H9 (cell line): ENCODE measurements around the gene SLC6A18. TPM values are rescaled to one million over a fixed set of nuclear protein-coding genes. Genes with fewer than 3 reads are reported as not detected.
A peak's percentile ranks its signal among the peaks of the same experiment; 100 is the strongest.

Source experiments
- DNase-seq: peaks from one replicate; pipeline ENCODE4 v3.0.0-alpha.2; 2017
- H2AFZ ChIP-seq: one replicate; pipeline ENCODE4 v1.6.1; 2013; ENCODE audit warnings: mild to moderate bottlenecking, low read length, control low read depth, moderate library complexity
- H2AK5ac ChIP-seq: 2 replicates; pipeline ENCODE4 v1.6.1; 2013; ENCODE audit warnings: low read length, control low read depth, mixed read lengths; ENCODE audit not compliant: insufficient read length
- H2BK120ac ChIP-seq: one replicate; pipeline ENCODE4 v1.6.1; 2013; ENCODE audit warnings: low read depth, mild to moderate bottlenecking, low read length, control low read depth, inconsistent platforms; ENCODE audit not compliant: poor library complexity, severe bottlenecking
- H2BK12ac ChIP-seq: 2 replicates; pipeline ENCODE4 v1.6.1; 2013; ENCODE audit warnings: low read length, control low read depth, mixed read lengths, low read depth; ENCODE audit not compliant: insufficient read length
- H2BK15ac ChIP-seq: 2 replicates; pipeline ENCODE4 v1.6.1; 2013; ENCODE audit warnings: low read depth, low read length, control low read depth
- H2BK20ac ChIP-seq: one replicate; pipeline ENCODE4 v1.6.1; 2013; ENCODE audit warnings: low read depth, mild to moderate bottlenecking, low read length, control low read depth, inconsistent platforms; ENCODE audit not compliant: poor library complexity, severe bottlenecking
- H2BK5ac ChIP-seq: 2 replicates; pipeline ENCODE4 v1.6.1; 2013; ENCODE audit warnings: low read length, control low read depth, mixed read lengths; ENCODE audit not compliant: insufficient read length
- H3K14ac ChIP-seq: 2 replicates; pipeline ENCODE4 v1.6.1; 2013; ENCODE audit warnings: low read length, control low read depth; ENCODE audit not compliant: insufficient read depth
- H3K18ac ChIP-seq: 2 replicates; pipeline ENCODE4 v1.6.1; 2013; ENCODE audit warnings: low read depth, mild to moderate bottlenecking, mixed read lengths, low read length, control low read depth; ENCODE audit not compliant: insufficient read length
- H3K23ac ChIP-seq: 2 replicates; pipeline ENCODE4 v1.6.1; 2013; ENCODE audit warnings: low read length, control low read depth, mixed read lengths, low read depth; ENCODE audit not compliant: insufficient read length
- H3K23me2 ChIP-seq: 2 replicates; pipeline ENCODE4 v1.6.1; 2013; ENCODE audit warnings: low read depth, mild to moderate bottlenecking, mixed read lengths, low read length, control low read depth; ENCODE audit not compliant: insufficient read length, poor library complexity, severe bottlenecking
- H3K27ac ChIP-seq: 2 replicates; pipeline ENCODE4 v1.5.1; 2013; ENCODE audit warnings: low read length, control low read depth, mixed read lengths, low read depth; ENCODE audit not compliant: insufficient read length
- H3K27me3 ChIP-seq: 2 replicates; pipeline ENCODE4 v1.6.1; 2013; ENCODE audit warnings: low read length, control low read depth, inconsistent platforms; ENCODE audit not compliant: insufficient read depth
- H3K4ac ChIP-seq: 2 replicates; pipeline ENCODE4 v1.6.1; 2013; ENCODE audit warnings: low read depth, mild to moderate bottlenecking, control low read depth, inconsistent platforms, low read length, moderate library complexity
- H3K4me1 ChIP-seq: 2 replicates; pipeline ENCODE4 v1.6.1; 2013; ENCODE audit warnings: low read length, control low read depth, inconsistent platforms; ENCODE audit not compliant: insufficient read depth
- H3K4me2 ChIP-seq: 2 replicates; pipeline ENCODE4 v1.6.1; 2013; ENCODE audit warnings: low read length, control low read depth, mixed read lengths; ENCODE audit not compliant: insufficient read length, insufficient read depth
- H3K56ac ChIP-seq: 2 replicates; pipeline ENCODE4 v1.6.1; 2013; ENCODE audit warnings: low read depth, mild to moderate bottlenecking, mixed read lengths, low read length, control low read depth; ENCODE audit not compliant: insufficient read length
- H3K79me1 ChIP-seq: 2 replicates; pipeline ENCODE4 v1.6.1; 2013; ENCODE audit warnings: low read depth, mild to moderate bottlenecking, moderate library complexity, low read length, control low read depth, inconsistent platforms; ENCODE audit not compliant: insufficient read depth, poor library complexity, severe bottlenecking
- H3K79me2 ChIP-seq: 2 replicates; pipeline ENCODE4 v1.6.1; 2013; ENCODE audit warnings: low read length, control low read depth, inconsistent platforms; ENCODE audit not compliant: insufficient read depth
- H3K9ac ChIP-seq: 2 replicates; pipeline ENCODE4 v1.6.1; 2013; ENCODE audit warnings: low read length, control low read depth, mixed read lengths; ENCODE audit not compliant: insufficient read length; ENCODE audit errors: extremely low read depth
- H3K9me3 ChIP-seq: one replicate; pipeline ENCODE4 v1.6.1; 2013; ENCODE audit warnings: low read depth, low read length, inconsistent platforms; ENCODE audit not compliant: control insufficient read depth
- H3T11ph ChIP-seq: one replicate; pipeline ENCODE4 v1.6.1; 2013; ENCODE audit warnings: mild to moderate bottlenecking, low read length, control low read depth, inconsistent platforms
- H4K20me1 ChIP-seq: one replicate; pipeline ENCODE4 v1.6.1; 2013; ENCODE audit not compliant: control insufficient read depth, insufficient read length, insufficient read depth
- H4K5ac ChIP-seq: 2 replicates; pipeline ENCODE4 v1.6.1; 2013; ENCODE audit warnings: low read depth, mild to moderate bottlenecking, mixed read lengths, low read length, control low read depth; ENCODE audit not compliant: insufficient read length
- H4K8ac ChIP-seq: replicated peaks from 2 replicates; pipeline ENCODE4 v1.6.1; 2013; ENCODE audit warnings: low read length, control low read depth, mixed read lengths, low read depth; ENCODE audit not compliant: insufficient read length
- H4K91ac ChIP-seq: 2 replicates; pipeline ENCODE4 v1.6.1; 2013; ENCODE audit warnings: low read depth, mild to moderate bottlenecking, moderate library complexity, mixed read lengths, low read length, control low read depth; ENCODE audit not compliant: insufficient read length
- H3K27ac Mint-ChIP-seq, 3 experiments: 2 replicates in 2 of 3; 3 replicates in 1 of 3; pipeline ENCODE4 v1.8.0; 2020 to 2021; ENCODE audit warnings: mixed read lengths in 3 of 3, mild to moderate bottlenecking in 1 of 3, moderate library complexity in 1 of 3
- H3K27me3 Mint-ChIP-seq: 2 replicates; pipeline ENCODE4 v1.8.0; 2021; ENCODE audit warnings: low read depth, mild to moderate bottlenecking, moderate library complexity, mixed read lengths
- H3K36me3 Mint-ChIP-seq, 3 experiments: 2 replicates in 2 of 3; 3 replicates in 1 of 3; pipeline ENCODE4 v1.8.0; 2020 to 2021; ENCODE audit warnings: low read depth in 3 of 3, mixed read lengths in 3 of 3; ENCODE audit not compliant: insufficient read depth in 1 of 3
- H3K4me1 Mint-ChIP-seq, 2 experiments: 2 replicates each; pipeline ENCODE4 v1.8.0; 2020; ENCODE audit warnings: mixed read lengths in 2 of 2
- H3K4me3 Mint-ChIP-seq, 2 experiments: 2 replicates in 1 of 2; 3 replicates in 1 of 2; pipeline ENCODE4 v1.8.0; 2020 to 2021; ENCODE audit warnings: mild to moderate bottlenecking in 2 of 2, mixed read lengths in 2 of 2, moderate library complexity in 1 of 2
- H3K9me3 Mint-ChIP-seq, 2 experiments: 2 replicates in 1 of 2; 3 replicates in 1 of 2; pipeline ENCODE4 v1.8.0; 2020; ENCODE audit warnings: mild to moderate bottlenecking in 2 of 2, mixed read lengths in 2 of 2, moderate library complexity in 1 of 2
- CTCF ChIP-seq: fragments of 200-600 bp; sonication (generic); conservative IDR thresholded peaks from 3 replicates; pipeline ENCODE4 v1.8.0; 2021; ENCODE audit warnings: antibody characterized with exemption, mild to moderate bottlenecking
- WGBS: extraction: QIAGEN DNeasy Blood & Tissue Kit; methylation state at CpG from one replicate; pipeline ENCODE4 v1.1.7; 2013; ENCODE audit warnings: missing lambda C conversion rate, low lambda C conversion rate, mixed read lengths; ENCODE audit not compliant: insufficient read length; ENCODE audit errors: extremely low coverage; 5-methylcytosine and 5-hydroxymethylcytosine counted together
- total RNA-seq: library from RNA; stranded (reverse); gene quantifications from 2 replicates; pipeline ENCODE4 v1.2.1, GENCODE V29; 2021

The SLC6A18 gene
- total RNA-seq, 1 experiment from 2014 or later = not detected

GRCh38 chr5:1208743-1209488 is 16.3 kb upstream of the SLC6A18 start:
- H3K23me2 ChIP-seq = no peaks in the 10 kb centered on the region
- Mint-ChIP-seq H3K27me3 (peaks cover 8% of the 10 kb centered on the region), H3K36me3 (no peaks in the 10 kb centered on the region), H3K4me1 (peaks cover 9 to 16% of the 10 kb centered on the region in 2 experiments), H3K27ac (no peak overlapping the region; a peak in 1 of 7 replicates), H3K4me3 (no peak overlapping the region), H3K9me3 (peaks cover 0 to 6% of the 10 kb centered on the region in 2 experiments; a peak in 2 of 5 replicates)
- H3K27me3 ChIP-seq = no peaks in the 10 kb centered on the region
- no peaks in the 10 kb centered on the region for H3K4me1 ChIP-seq
- no peak overlapping the region for H3K14ac ChIP-seq
- H4K5ac ChIP-seq = no peak overlapping the region
- no peak overlapping the region for H4K8ac ChIP-seq
- H3K4me2 ChIP-seq = no peak overlapping the region
- no peaks in the 10 kb centered on the region for H3K79me1 ChIP-seq
- no peak for DNase-seq
- H2BK5ac ChIP-seq = no peak overlapping the region
- no peak overlapping the region for H3K23ac ChIP-seq
- TF ChIP-seq CTCF = 0 out of 3 replicates have a peak, but pooled peaks have one; percentile 26
- no peaks in the 10 kb centered on the region for H3K9me3 ChIP-seq
- no peak overlapping the region for H2AK5ac ChIP-seq
- no peak overlapping the region for H2BK12ac ChIP-seq
- no CpG with 5 or more reads among the region's 24 CpGs for WGBS
- no peak overlapping the region for H3K4ac ChIP-seq
- no peak overlapping the region for H2AFZ ChIP-seq
- H2BK15ac ChIP-seq = no peak overlapping the region
- no peak overlapping the region for H3K27ac ChIP-seq
- no peaks in the 10 kb centered on the region for H3K79me2 ChIP-seq
- no peak overlapping the region for H4K91ac ChIP-seq
- no peak overlapping the region for H3K56ac ChIP-seq
- H3K9ac ChIP-seq = no peak overlapping the region
- H3T11ph ChIP-seq = no peak overlapping the region
- peaks cover 3% of the 10 kb centered on the region for H4K20me1 ChIP-seq
- H2BK20ac ChIP-seq = no peak overlapping the region
- no peak overlapping the region for H3K18ac ChIP-seq
- H2BK120ac ChIP-seq = no peak overlapping the region
